ENCODE data around the gene CARD9.

- no peak for TF ChIP-seq ELK1 (IDR thresholded peaks at IDR 0.05; ENCODE audit: borderline replicate concordance, low read depth, low read length)
- TF ChIP-seq CTCF (conservative IDR thresholded peaks at IDR 0.05; ENCODE audit: low read depth, low read length): no peak
- TF ChIP-seq POLR2A (IDR thresholded peaks at IDR 0.05; ENCODE audit: low read depth, low read length): no peak; the same call in 1 of the 2 replicates
- no peak for TF ChIP-seq CEBPB (IDR thresholded peaks at IDR 0.05; ENCODE audit: low read depth, low read length)
- TF ChIP-seq CHD1 (IDR thresholded peaks at IDR 0.05; ENCODE audit: low read depth, low read length): no peak
- no peak for TF ChIP-seq RAD21 (IDR thresholded peaks at IDR 0.05; ENCODE audit: low read length)
- no peak for TF ChIP-seq MAZ (IDR thresholded peaks at IDR 0.05; ENCODE audit: borderline replicate concordance, low read depth, low read length)
- TF ChIP-seq RFX5 (IDR thresholded peaks at IDR 0.05; ENCODE audit: low read depth, low read length): no peak
- no peak for TF ChIP-seq BHLHE40 (IDR thresholded peaks at IDR 0.05; ENCODE audit: low read depth, low read length)
- no peak for TF ChIP-seq MAFK (IDR thresholded peaks at IDR 0.05; ENCODE audit: low read depth, low read length)
- no peak for TF ChIP-seq FOS (IDR thresholded peaks at IDR 0.05; ENCODE audit: low read depth, low read length)
- TF ChIP-seq USF2 (IDR thresholded peaks at IDR 0.05; ENCODE audit: low read depth, low read length): no peak
- TF ChIP-seq SMC3 (IDR thresholded peaks at IDR 0.05; ENCODE audit: low read depth, low read length): no peak
Measured at GRCh38 chr9:136363949-136364748, 9.3 kb downstream of the CARD9 start.

All from IMR-90 (cell line).